CD8-positive, alpha-beta memory T cell (primary cell): ENCODE measurements around the gene NACAD. TPM values are rescaled to one million over a fixed set of nuclear protein-coding genes. Genes with fewer than 3 reads are reported as not detected.

ENCODE experiments used
- CTCF ChIA-PET: fragments of 350-600 bp; sonication (Branson Sonifier 250); formaldehyde crosslinking; loops from one replicate; lab custom pipeline; 2021; ENCODE audit warnings: antibody characterized with exemption; lab: Charles Lee
- POLR2A ChIA-PET: fragments of 350-600 bp; sonication (Branson Sonifier 250); formaldehyde crosslinking; loops from one replicate; lab custom pipeline; 2021; ENCODE audit warnings: antibody characterized with exemption; lab: Charles Lee
- DNase-seq, 5 donors: peaks; one replicate each; pipeline versions ENCODE4 v3.0.0 to v3.0.0-alpha.2; 2020 to 2022; ENCODE audit warnings: mixed read lengths in 1 of 5
- H3K27ac ChIP-seq: one replicate; pipeline ENCODE4 v1.7.0; 2013; ENCODE audit warnings: low read depth, mild to moderate bottlenecking, low read length, moderate library complexity
- H3K27me3 ChIP-seq: 2 replicates; pipeline ENCODE4 v1.7.0; 2013; ENCODE audit warnings: low read length, mild to moderate bottlenecking; ENCODE audit not compliant: insufficient read depth, poor library complexity, severe bottlenecking
- H3K36me3 ChIP-seq: 2 replicates; pipeline ENCODE4 v1.7.0; 2013; ENCODE audit warnings: mild to moderate bottlenecking, low read length, moderate library complexity; ENCODE audit not compliant: insufficient read depth
- H3K4me1 ChIP-seq: 2 replicates; pipeline ENCODE4 v1.7.0; 2013; ENCODE audit warnings: mild to moderate bottlenecking, low read length, moderate library complexity; ENCODE audit not compliant: insufficient read depth
- H3K4me3 ChIP-seq: 2 replicates; pipeline ENCODE4 v1.7.0; 2013; ENCODE audit warnings: mild to moderate bottlenecking, low read length
- H3K9me3 ChIP-seq: 2 replicates; pipeline ENCODE4 v1.7.0; 2013; ENCODE audit warnings: mild to moderate bottlenecking, low read length
- H3K27ac Mint-ChIP-seq, 8 donors: one replicate each; pipeline ENCODE4 v1.8.0; 2020 to 2021; ENCODE audit warnings: mixed read lengths in 8 of 8, mild to moderate bottlenecking in 6 of 8, inconsistent platforms in 3 of 8, moderate library complexity in 3 of 8
- H3K27me3 Mint-ChIP-seq, 2 donors: one replicate each; pipeline ENCODE4 v1.8.0; 2020 to 2021; ENCODE audit warnings: mixed read lengths in 2 of 2, mild to moderate bottlenecking in 1 of 2, moderate library complexity in 1 of 2
- H3K36me3 Mint-ChIP-seq, 3 donors: one replicate each; pipeline ENCODE4 v1.8.0; 2020 to 2021; ENCODE audit warnings: mixed read lengths in 3 of 3, inconsistent platforms in 1 of 3, mild to moderate bottlenecking in 1 of 3
- H3K4me1 Mint-ChIP-seq, 3 donors: one replicate each; pipeline ENCODE4 v1.8.0; 2020 to 2021; ENCODE audit warnings: mixed read lengths in 3 of 3, inconsistent platforms in 1 of 3, mild to moderate bottlenecking in 1 of 3
- H3K4me3 Mint-ChIP-seq, 7 donors: one replicate each; pipeline ENCODE4 v1.8.0; 2020 to 2021; ENCODE audit warnings: mixed read lengths in 7 of 7, mild to moderate bottlenecking in 6 of 7, moderate library complexity in 4 of 7, inconsistent platforms in 2 of 7
- H3K9me3 Mint-ChIP-seq, 5 donors: one replicate each; pipeline ENCODE4 v1.8.0; 2020 to 2022; ENCODE audit warnings: mixed read lengths in 5 of 5, mild to moderate bottlenecking in 3 of 5, moderate library complexity in 2 of 5, inconsistent platforms in 1 of 5
- polyA plus RNA-seq: library from polyadenylated mRNA; unstranded; fragments of 300-500 nt; fragmentation: Illumina TruSeq; gene quantifications from one replicate; pipeline ENCODE4 v1.2.3, GENCODE V29; 2021
- total RNA-seq, 2 experiments: library from RNA; stranded (reverse); gene quantifications; one replicate each; pipeline ENCODE4 v1.2.3, GENCODE V29; 2021

Gene NACAD
- total and polyA plus RNA-seq, 3 experiments from 2014 or later: 0.31 to 1.3 (median 0.82) TPM

DNA sequence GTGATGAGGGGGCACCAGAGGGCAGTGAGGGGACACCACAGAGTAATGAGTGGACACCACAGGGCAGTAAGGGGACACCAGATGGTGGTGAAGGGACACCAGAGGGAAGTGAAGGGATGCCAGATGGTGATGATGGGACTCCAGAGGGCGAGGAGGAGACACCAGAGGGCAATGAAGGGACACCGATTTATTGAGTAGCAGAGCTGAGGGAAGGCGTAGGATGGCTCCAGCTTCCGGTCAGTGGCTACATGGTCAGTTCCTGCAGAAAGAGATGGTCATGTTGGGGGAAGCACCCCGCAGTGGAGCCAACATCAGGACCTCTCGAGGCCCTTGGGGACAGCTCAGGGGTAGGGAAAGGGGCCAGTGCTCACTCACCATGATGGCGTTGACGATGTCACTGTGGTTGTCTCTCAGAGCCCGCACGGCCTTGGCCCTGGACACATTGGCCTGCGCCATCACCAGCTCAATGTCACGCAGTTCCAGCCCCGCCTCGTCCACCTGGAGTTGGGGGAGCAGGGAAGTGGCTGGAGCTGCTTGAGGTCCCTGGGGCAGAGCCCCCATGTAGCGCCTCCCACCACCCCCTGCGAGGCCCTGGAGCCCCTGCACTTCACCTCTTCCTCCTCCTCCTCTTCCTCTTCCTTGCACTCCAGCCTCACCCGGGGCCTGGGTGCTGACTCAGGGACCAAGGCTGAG is 8.4 kb downstream of the NACAD start:
- ChIA-PET CTCF (interaction anchor here (1.0 to 1.6 kb wide), 3 partner anchors 43 to 236 kb away, joined by 3 to 5 read pairs (median 3); no protein-coding TSS in a partner anchor), POLR2A (no interaction called here)
- no peak for DNase-seq
- Histone ChIP-seq H3K4me3 (no peak overlapping the region), H3K27ac (no peak overlapping the region), H3K9me3 (no peaks in the 10 kb centered on the region), H3K4me1 (no peaks in the 10 kb centered on the region), H3K36me3 (peaks cover 12% of the 10 kb centered on the region), H3K27me3 (no peaks in the 10 kb centered on the region)
- peaks cover 0 to 22% (median 0%) of the 10 kb centered on the region in 3 donors for H3K36me3 Mint-ChIP-seq
- H3K27ac Mint-ChIP-seq: peak overlapping the region; percentile 12 to 95 (median 76)
- peaks cover 0 to 19% (median 2%) of the 10 kb centered on the region in 3 donors for H3K4me1 Mint-ChIP-seq
- no peaks in the 10 kb centered on the region for H3K27me3 Mint-ChIP-seq
- no peaks in the 10 kb centered on the region for H3K9me3 Mint-ChIP-seq
- peak overlapping the region in 1 of 7 donors; percentile 80 for H3K4me3 Mint-ChIP-seq

DNA sequence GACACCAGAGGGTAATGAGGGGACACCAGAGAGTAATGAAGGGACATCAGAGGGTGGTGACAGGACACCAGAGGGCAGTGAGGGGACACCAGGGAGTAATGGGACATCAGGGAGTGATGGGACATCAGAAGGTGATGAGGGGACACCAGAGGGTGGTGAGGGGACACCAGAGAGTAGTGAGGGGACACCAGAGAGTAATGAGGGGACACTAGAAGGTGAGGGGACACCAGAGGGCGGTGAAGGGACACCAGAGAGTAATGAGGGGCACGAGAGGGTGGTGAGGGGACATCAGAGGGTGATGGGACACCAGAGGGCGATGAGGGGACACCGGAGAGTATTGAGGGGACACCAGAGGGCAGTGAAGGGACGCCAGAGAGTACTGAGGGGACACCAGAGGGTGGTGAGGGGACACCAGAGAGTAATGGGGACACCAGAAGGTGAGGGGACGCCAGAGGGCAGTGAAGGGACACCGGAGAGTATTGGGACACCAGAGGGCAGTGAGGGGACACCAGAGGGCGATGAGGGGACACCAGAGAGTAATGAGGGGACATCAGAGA is 10.6 kb downstream of the NACAD start:
- POLR2A ChIA-PET: no interaction called here
- Histone ChIP-seq H3K9me3 (no peaks in the 10 kb centered on the region), H3K4me3 (no peak overlapping the region), H3K4me1 (no peaks in the 10 kb centered on the region), H3K27me3 (no peaks in the 10 kb centered on the region), H3K27ac (no peak overlapping the region), H3K36me3 (peaks cover 33% of the 10 kb centered on the region)
- Mint-ChIP-seq H3K36me3 (peaks cover 2 to 44% (median 5%) of the 10 kb centered on the region in 3 donors), H3K27me3 (no peaks in the 10 kb centered on the region), H3K9me3 (no peaks in the 10 kb centered on the region), H3K4me1 (peaks cover 4 to 28% (median 7%) of the 10 kb centered on the region in 3 donors), H3K27ac (peak overlapping the region in 7 of 8 donors; percentile 24 to 83 (median 76)), H3K4me3 (no peak overlapping the region)
- CTCF ChIA-PET: no interaction called here
- no peak for DNase-seq

DNA sequence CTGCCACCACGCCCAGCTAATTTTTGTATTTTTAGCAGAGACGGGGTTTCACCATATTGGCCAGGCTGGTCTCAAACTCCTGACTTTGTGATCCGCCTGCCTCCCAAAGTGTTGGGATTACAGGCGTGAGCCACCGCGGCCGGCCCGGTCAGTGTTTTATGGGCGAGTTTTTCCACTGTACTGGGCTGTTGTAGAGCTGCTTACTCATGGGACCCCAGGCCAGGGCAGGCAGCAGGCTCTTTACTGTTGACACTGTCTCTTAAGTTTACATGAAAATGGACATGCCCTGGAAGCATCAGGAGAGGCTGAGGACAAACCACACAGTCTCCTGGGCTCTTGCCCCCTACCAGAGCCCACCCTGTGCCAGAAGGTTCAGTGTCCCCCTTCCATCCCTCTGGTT is 11.2 kb downstream of the NACAD start:
- Histone ChIP-seq H3K4me3 (no peak overlapping the region), H3K4me1 (no peaks in the 10 kb centered on the region), H3K36me3 (peaks cover 39% of the 10 kb centered on the region), H3K27ac (no peak overlapping the region), H3K27me3 (no peaks in the 10 kb centered on the region), H3K9me3 (no peaks in the 10 kb centered on the region)
- H3K27me3 Mint-ChIP-seq: peaks cover 0 to 1% of the 10 kb centered on the region in 2 donors
- H3K4me3 Mint-ChIP-seq: no peak overlapping the region
- POLR2A ChIA-PET: no interaction called here
- CTCF ChIA-PET: no interaction called here
- H3K36me3 Mint-ChIP-seq: peaks cover 2 to 50% (median 9%) of the 10 kb centered on the region in 3 donors
- DNase-seq: no peak
- peak overlapping the region in 5 of 8 donors; percentile 24 to 83 (median 76) for H3K27ac Mint-ChIP-seq
- peaks cover 4 to 32% (median 10%) of the 10 kb centered on the region in 3 donors for H3K4me1 Mint-ChIP-seq
- H3K9me3 Mint-ChIP-seq: no peaks in the 10 kb centered on the region

DNA sequence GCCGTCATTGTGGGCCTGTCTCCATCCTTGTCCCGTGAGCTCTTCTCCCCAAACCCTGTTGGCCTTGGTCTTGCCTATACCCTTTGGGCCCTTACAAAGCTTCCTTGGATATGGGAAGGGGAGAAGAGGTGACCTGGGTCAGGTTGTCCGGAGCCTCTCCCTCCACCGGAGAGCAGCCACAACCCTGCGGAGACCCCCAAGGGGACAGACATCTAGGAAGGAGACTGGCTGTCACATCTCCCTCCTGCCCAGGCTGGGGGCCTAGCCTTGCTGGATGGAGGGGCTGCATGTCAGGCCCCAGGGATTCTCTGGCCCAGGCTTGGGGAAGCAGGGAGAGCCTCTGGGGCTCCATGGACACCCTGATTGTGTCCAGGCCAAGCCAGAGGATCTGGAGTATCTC is 11.8 kb downstream of the NACAD start:
- H3K4me1 ChIP-seq: no peaks in the 10 kb centered on the region
- H3K27me3 ChIP-seq: no peaks in the 10 kb centered on the region
- peaks cover 5 to 34% (median 10%) of the 10 kb centered on the region in 3 donors for H3K4me1 Mint-ChIP-seq
- H3K36me3 Mint-ChIP-seq: peaks cover 3 to 56% (median 9%) of the 10 kb centered on the region in 3 donors
- H3K27ac Mint-ChIP-seq: peak overlapping the region in 1 of 8 donors; percentile 71
- H3K9me3 ChIP-seq: no peaks in the 10 kb centered on the region
- peaks cover 46% of the 10 kb centered on the region for H3K36me3 ChIP-seq
- ChIA-PET POLR2A (interaction anchor here (0.6 kb wide), 1 partner anchor 47 kb away, joined by 3 read pairs; no protein-coding TSS in a partner anchor), CTCF (no interaction called here)
- H3K27me3 Mint-ChIP-seq: peaks cover 0 to 1% of the 10 kb centered on the region in 2 donors
- DNase-seq: no peak
- no peak overlapping the region for H3K4me3 Mint-ChIP-seq
- no peaks in the 10 kb centered on the region for H3K9me3 Mint-ChIP-seq
- no peak overlapping the region for H3K4me3 ChIP-seq
- H3K27ac ChIP-seq: no peak overlapping the region

DNA sequence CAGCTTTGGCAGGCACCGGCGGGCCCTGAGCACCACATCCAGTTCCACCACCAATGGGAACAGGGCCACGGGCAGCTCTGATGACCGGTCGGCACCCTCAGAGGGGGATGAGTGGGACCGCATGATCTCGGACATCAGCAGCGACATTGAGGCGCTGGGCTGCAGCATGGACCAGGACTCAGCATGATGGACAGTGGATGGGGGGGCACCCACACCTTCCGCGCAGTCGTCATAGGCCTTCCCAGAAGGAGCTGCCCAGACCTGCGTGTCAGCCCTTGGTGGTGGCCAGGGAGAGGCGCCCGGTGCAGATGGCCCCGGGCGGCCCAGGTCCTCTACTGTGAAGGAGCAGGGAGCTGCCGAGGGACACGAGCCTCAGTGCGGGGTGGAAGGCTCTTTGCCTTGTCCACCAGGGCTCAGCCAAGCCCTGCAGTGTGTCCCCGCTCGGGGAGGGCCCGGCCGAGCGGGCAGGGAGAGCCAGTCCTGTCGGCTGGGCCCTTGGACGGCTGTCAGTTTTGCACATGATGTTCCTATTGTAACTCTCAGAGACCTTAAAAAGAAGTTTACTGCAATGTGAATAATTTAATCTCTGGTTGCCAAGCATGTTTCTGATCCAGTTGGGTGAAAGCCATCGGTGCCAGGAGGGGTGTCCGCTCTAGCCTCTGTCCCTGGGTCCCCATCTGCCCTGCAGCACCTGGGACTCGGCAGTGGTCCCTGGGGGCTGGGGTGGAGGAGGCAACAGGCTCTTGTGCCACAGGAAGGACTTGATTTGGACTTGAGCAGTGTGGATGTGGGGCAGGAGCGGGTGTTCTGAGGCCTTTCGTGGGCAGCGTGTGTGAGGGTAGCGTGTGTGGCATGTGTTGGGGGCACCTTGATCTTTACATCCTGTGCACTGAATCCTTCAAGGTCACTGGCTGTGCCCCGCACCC is 12.6 kb downstream of the NACAD start:
- Histone ChIP-seq H3K36me3 (peaks cover 54% of the 10 kb centered on the region), H3K27me3 (no peaks in the 10 kb centered on the region), H3K27ac (no peak overlapping the region), H3K9me3 (no peaks in the 10 kb centered on the region), H3K4me3 (no peak overlapping the region), H3K4me1 (no peaks in the 10 kb centered on the region)
- H3K27ac Mint-ChIP-seq: peak overlapping the region in 1 of 8 donors; percentile 47
- H3K36me3 Mint-ChIP-seq: peaks cover 4 to 64% (median 9%) of the 10 kb centered on the region in 3 donors
- DNase-seq: no peak
- H3K27me3 Mint-ChIP-seq: peaks cover 0 to 1% of the 10 kb centered on the region in 2 donors
- H3K4me3 Mint-ChIP-seq: no peak overlapping the region
- ChIA-PET POLR2A (no interaction called here), CTCF (interaction anchor here (0.7 to 1.0 kb wide), 3 partner anchors 12 to 103 kb away, joined by 3 to 4 read pairs (median 3); no protein-coding TSS in a partner anchor)
- H3K9me3 Mint-ChIP-seq: no peaks in the 10 kb centered on the region
- H3K4me1 Mint-ChIP-seq: peaks cover 9 to 38% (median 11%) of the 10 kb centered on the region in 3 donors

DNA sequence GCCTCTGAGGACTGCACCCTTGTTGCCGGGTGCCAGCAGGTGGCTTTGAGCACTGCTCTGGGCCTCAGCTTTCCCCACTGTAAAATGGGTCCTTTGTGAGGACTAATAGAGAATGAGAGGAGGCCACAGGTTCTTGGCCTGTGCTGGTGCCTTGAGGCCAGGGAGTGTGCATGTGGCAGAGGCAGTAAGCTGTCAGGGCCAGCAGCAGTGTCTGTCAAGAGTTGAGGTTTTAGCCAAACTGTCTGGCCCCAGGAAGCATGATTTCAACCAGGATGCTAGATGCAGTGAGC is 13.5 kb downstream of the NACAD start:
- no peak overlapping the region for H3K27ac ChIP-seq
- no peaks in the 10 kb centered on the region for H3K27me3 ChIP-seq
- DNase-seq: no peak
- H3K4me1 Mint-ChIP-seq: peaks cover 9 to 38% (median 11%) of the 10 kb centered on the region in 3 donors
- H3K9me3 Mint-ChIP-seq: no peaks in the 10 kb centered on the region
- H3K27ac Mint-ChIP-seq: peak overlapping the region in 1 of 8 donors; percentile 93
- POLR2A ChIA-PET: no interaction called here
- H3K4me1 ChIP-seq: no peaks in the 10 kb centered on the region
- H3K4me3 Mint-ChIP-seq: no peak overlapping the region
- CTCF ChIA-PET: interaction anchor here (0.7 to 1.1 kb wide), 4 partner anchors 11 to 102 kb away, joined by 3 to 4 read pairs (median 3); no protein-coding TSS in a partner anchor
- H3K27me3 Mint-ChIP-seq: peaks cover 0 to 1% of the 10 kb centered on the region in 2 donors
- H3K36me3 Mint-ChIP-seq: peaks cover 4 to 71% (median 9%) of the 10 kb centered on the region in 3 donors
- no peak overlapping the region for H3K4me3 ChIP-seq
- H3K9me3 ChIP-seq: no peaks in the 10 kb centered on the region
- H3K36me3 ChIP-seq: peaks cover 61% of the 10 kb centered on the region

DNA sequence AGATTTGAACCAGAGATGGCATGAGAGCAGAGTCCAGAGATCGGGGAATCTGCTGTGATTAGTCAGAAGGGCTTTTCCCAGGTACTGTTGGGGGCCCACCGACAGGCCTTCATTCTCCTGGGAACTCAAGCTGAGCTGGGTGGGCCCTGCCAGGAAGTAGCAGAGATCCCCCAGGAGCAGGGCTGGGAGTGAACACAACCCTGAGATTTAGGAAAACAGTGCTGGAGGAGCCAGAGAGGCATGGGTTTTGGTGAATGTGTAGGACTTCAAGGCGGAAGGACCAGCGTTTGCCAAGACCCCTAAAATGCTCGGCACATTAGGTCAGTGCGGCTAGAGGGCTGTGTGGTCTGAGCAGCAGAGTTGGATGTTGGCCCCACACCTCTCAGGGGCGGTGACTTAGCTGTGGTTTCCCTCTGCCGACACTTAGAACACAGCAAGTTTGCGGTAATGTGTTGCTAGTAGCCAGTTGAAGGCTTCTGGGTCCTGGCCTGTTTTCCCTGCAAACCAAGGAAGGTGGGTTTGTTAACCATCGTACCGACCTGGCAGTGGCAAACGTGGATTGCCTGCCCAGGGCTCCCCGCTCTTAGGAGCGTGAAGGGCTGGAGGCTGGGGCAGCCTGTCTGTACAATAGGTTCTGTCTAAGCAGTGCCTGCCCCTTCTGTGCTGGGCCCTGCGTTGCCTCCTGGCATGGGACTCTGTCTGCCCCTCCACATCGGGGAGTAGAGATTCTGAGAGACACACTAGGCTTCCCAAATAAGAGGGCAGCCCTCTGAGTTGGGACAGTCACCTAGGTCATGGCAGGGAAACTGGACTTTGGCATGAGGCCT is 14.0 kb downstream of the NACAD start:
- Mint-ChIP-seq H3K9me3 (no peaks in the 10 kb centered on the region), H3K36me3 (peaks cover 4 to 76% (median 9%) of the 10 kb centered on the region in 3 donors), H3K27me3 (peaks cover 0 to 1% of the 10 kb centered on the region in 2 donors), H3K4me3 (no peak overlapping the region), H3K27ac (peak overlapping the region in 2 of 8 donors; percentile 93 to 94), H3K4me1 (peaks cover 9 to 38% (median 11%) of the 10 kb centered on the region in 3 donors)
- CTCF ChIA-PET: interaction anchor here (1.1 kb wide), 1 partner anchor 101 kb away, joined by 3 read pairs; no protein-coding TSS in a partner anchor
- POLR2A ChIA-PET: no interaction called here
- Histone ChIP-seq H3K4me1 (no peaks in the 10 kb centered on the region), H3K9me3 (no peaks in the 10 kb centered on the region), H3K27me3 (no peaks in the 10 kb centered on the region), H3K4me3 (no peak overlapping the region), H3K36me3 (peaks cover 67% of the 10 kb centered on the region), H3K27ac (no peak overlapping the region)
- DNase-seq: no peak
